ENCODE measurements around the gene ABCA7. TPM values are rescaled to one million over a fixed set of nuclear protein-coding genes. Genes with fewer than 3 reads are reported as not detected.
"Not testable (repeated sequence)": the region's sequence is repeated elsewhere in the genome, so short reads cannot be mapped to it uniquely, and the experiment has no call there.

The ABCA7 gene
- polyA plus RNA-seq, 4 donors: 6.2 to 8.9 (median 7.6) TPM

DNA sequence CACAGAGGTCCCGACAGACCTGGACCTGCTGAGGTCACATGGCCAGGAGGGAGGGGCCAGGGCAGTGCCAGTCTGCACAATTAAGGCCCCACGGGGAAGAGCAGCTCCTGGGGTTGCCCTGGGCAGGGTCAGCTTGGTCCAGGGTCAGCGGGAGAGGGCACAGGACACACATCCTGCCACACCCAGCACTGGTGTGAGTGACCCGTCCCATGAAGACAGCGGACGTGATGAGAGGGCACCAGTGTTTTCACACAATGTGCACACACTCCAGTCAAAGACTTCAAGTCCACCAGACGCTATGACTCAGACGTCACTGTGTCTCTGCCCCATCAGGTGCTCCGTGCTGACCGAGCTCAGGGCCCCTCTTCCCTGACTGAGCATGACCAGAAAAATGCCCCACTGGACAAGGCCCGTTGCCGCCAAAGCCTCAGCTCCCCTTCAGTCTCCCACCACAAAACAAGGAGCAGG is 23.2 kb upstream of the ABCA7 start:
- DNase-seq (ENCODE audit: low read depth in 4 of 4, low spot score in 3 of 4): no peak

DNA sequence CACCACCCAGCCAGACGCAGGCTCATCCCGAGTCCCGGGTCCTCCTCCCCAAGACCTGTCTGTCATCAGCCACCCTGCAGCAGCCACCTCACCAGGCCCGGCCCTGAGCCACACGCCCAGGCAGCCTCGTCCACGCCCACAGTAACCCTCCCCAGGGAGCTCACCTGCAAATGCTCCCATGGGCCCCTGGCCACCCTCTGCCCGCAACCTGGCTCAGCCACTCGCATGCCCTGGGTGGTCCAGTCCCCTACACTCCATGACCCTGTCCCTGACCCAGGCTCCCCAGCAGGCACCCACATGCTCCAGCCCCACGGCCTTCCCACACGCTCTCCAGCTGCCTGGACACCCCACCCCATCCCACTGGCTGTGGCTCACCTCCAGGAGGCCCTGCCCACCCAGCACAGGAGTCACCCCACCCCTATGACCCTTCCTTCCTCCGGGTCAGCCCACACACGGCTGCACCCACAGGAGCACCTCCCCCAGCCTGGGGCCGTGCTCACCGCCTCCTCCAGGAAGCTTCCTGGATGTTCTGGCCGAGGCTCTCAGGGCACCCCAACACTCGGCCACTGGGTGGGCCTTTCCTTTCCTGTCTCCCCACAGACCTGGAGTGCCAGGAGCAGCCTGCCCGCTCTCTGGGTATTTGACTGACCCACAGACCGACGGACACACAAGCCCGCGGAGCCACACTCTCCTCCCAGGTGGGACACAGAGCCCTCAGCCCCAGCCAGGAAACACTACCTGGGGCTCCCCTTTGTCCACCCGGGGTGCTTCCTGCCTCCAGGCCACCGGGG is 22.6 kb upstream of the ABCA7 start:
- DNase-seq (ENCODE audit: low read depth in 4 of 4, low spot score in 3 of 4): no peak

DNA sequence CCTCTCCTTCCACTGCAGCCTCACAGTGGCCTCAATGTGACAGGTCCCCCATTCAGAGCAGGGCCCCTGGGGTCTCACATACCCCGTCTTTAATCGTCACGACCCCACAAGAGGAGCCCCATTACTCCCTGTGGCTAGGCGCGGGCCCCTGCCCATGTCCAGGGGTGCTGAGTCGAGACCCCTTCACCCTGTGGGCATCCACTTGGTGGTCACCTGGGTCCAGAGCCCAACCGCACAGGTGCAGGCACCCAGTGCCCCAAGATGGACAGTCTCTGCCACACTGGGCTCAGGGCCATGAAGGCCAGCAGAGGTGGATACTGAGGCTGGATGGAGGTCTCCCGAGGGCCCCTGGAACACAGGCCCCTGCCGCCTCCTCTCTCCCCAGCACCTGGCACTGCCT is 22.0 kb upstream of the ABCA7 start:
- DNase-seq (ENCODE audit: low read depth in 4 of 4, low spot score in 3 of 4): no peak

DNA sequence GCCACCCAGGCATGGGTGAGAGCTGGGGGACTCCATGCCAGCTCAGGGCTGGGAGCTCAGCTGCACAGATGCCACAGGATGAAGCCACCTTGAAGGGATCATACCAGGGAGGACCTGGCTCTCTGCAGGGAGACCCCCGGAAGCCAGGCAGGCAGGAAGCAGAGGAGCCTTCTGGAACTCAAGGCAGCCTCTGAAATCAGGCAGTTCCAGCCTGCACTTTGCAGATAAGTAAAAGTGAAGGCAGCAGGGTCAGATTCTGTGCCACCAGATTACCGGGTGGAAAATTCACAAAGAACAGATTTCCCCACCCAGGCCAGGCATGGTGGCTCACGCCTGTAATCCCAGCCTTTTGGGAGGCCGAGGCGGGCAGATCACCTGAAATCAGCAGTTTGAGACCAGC is 21.5 kb upstream of the ABCA7 start:
- no peak for DNase-seq (ENCODE audit: low read depth in 4 of 4, low spot score in 3 of 4)

DNA sequence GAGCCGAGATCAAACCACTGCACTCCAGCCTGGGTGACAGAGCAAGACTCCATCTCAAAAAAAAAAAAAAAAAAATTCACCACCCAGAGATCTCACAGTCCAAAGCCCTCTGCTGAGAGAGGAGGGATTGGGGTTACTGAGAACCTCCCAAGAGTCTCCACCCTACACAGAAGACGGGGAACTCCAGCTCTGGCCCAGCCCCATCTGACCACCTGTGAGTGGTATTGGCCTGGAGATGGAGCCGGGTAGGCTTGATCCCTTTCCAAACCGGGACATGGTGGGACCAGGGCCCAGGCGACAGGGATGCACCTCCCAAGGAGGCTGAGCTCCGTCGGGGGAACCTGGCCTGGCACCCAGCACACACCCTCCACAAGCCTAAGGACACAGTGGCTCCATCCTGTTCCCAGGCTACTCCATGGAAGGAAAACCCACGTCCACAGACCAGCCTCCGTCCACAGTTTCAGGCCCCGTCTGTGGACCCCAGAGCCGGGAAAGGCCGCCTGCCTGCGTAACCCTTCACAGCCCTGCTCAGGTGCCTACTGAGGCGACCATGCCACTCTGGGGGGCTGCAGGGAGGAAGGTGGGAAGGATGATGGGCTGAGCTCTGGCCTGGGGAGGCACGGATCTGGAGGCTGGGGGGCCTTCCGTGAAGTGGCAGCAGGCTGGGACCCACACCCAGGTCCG is 20.8 kb upstream of the ABCA7 start:
- DNase-seq (ENCODE audit: low read depth in 4 of 4, low spot score in 3 of 4): no peak

DNA sequence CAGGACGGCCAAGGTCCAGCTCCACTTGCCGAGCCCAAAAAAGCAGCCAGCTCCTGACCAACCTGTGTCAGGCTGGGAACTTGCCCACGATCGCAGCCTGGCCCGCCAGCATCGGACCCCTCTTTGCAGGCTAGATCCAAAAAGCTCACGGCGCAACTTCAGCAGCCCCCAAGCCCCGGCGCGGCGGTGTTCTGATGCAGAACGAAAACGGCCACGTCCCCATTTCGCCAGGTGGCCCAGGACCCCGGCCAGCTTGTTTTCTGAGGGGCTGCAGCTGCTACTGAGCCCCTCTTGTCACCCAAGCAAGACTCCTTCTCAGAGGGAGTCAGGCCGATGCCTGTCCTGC is 20.3 kb upstream of the ABCA7 start:
- DNase-seq (ENCODE audit: low read depth in 4 of 4, low spot score in 3 of 4): no peak

DNA sequence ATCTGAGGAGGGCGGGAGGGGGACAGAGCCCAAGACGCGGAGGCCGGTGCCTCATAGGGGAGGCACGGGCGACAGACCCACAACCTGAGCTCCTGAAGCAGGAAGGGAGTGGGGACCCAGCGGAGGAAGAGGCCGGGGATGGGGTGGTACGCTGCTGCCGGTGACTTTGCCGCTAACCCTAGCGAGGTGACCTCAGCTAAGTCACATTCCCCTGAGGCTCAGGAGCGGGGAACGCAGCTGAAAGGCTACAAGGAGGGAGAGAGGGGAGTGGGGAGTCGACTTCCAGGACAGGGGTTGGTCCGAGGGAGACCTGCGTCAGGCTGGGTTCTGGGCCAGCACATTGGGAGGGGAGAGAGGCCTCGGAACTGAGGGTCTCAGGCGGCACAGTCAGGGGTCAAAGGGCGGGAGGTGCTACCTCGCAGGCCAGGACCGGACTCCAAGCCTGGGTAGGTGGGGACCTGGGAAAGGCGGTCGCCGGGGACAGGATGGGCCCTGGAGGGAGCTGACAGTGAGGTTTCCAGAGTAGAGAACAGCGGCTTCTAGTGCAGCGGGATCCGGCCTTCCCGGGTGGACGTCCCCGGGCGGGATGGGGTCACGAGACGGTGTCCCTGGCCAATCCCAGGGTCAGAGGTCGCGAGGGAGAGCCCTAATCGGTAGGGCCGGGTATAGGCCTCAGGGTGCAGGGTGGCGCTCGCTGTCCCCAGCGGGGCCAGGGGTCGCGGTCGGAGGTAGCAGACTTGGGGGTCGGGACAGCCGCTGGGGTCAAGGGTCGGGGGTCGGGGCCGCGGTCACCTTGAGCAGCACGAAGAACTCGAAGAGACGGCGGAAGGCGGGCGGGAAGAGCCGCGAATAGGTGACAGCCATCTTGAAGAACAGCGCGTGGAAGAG is 19.7 kb upstream of the ABCA7 start:
- DNase-seq (ENCODE audit: low read depth in 4 of 4, low spot score in 3 of 4): no peak

DNA sequence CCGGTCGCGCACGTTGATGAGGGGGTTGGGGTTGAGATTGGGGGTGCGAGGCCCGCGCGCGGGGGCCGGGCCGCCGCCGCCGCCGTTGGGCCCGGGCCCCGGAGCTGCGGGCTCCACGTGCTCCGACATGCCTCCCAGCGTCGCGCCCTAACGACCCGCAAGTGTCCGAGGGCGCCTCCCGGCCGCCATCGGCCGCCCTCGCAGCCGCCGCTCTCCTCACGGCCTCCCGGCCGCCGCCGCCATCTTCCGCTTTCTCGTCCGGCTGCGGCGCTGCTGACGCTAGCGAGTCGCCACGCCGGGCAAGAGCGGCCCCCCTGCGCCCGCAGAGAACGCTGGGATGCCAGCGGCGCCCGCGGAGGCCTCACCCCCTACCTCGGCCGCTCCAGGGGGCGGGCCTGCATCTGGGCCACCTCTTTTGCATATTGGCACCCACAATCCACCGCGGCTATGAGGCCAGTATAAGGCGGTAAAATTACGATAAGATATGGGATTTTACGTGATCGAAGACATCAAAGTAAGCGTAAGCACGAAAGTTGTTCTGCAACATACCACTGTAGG is 19.0 kb upstream of the ABCA7 start, which contains the start of gene TMEM259:
TSS of gene TMEM259 (minus strand) at position 256 of the 558 bp plus-strand sequence. CDS start at position 129, 127 bp downstream.
- peak; percentile 90 to 96 (median 94) for DNase-seq (ENCODE audit: low read depth in 4 of 4, low spot score in 3 of 4)

DNA sequence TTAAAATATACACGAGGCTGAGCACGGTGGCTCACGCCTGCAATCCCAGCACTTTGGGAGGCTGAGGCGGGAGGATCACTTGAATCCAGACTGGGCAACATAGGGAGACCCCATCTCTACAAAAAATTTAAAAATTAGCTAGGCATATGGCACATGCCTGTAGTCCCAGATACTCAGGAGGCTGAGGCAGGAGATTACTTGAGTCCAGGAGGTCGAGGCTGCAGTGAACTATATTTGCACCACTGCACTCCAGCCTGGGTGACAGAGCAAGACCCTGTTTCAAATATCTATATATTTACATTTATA is 16.1 kb upstream of the ABCA7 start:
- not testable (repeated sequence) for DNase-seq (ENCODE audit: low read depth in 4 of 4, low spot score in 3 of 4)

DNA sequence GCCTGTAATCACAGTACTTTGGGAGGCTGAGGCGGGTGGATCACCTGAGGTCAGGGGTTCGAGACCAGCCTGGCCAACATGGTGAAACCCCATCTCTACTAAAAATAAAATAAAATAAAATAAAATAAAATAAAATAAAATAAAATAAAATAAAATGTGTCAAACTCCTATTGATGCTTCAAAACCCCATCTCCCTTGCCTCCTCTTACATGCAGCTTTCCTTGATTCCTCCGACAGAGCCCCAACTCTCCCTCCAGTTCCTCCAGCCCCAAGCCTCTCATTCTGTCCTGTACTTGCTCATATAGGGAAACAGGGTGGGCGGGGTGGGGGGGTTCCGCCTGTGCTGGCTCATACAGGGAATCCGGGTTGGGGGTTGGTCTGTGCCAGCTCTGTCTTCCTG is 14.8 kb upstream of the ABCA7 start:
- DNase-seq (ENCODE audit: low read depth in 4 of 4, low spot score in 3 of 4): not testable (repeated sequence)

DNA sequence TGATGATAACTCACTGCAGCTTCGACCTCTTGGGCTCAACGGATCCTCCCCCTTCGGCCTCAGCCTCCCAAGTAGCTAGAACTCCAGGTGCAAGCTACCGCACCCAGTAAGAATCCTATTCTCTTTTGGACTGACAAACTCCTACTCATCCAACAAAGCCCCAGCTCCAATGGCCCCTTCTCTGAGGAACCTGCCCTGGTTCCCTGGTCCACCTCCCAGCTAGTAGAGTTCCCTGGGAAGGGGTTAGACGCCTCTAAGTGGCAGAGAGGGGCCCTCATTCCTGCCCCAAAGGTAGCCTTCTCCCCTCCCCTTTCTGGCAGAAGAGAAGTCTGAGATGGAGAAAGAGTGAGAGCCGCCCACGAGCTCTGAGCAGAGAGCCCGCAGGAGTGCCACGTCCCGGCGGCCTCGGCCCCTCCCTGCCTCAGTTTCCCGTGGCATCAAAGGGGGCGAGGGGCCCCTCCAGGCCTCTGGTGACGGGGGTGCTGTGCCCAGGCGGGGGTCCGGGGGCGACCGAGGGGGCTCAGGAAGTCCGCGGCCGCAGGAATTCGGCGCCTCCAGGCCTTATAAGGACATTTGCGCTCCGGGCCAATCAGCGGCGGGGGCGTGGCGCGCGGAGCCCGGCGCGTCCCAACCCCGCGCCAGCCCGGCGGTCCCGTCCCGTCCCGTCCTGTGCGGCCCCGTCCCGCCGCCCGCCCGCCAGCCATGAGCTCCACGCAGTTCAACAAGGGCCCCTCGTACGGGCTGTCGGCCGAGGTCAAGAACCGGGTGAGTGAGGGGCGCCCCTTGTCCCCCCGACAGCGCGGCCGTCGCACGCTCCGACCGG is 13.7 kb upstream of the ABCA7 start, which contains the start of gene CNN2:
TSS of gene CNN2 (plus strand) at position 649 of the 823 bp plus-strand sequence. CDS start at position 703, 54 bp downstream.
- DNase-seq (ENCODE audit: low read depth in 4 of 4, low spot score in 3 of 4): peak in 2 of 4 donors; percentile 63 to 73

DNA sequence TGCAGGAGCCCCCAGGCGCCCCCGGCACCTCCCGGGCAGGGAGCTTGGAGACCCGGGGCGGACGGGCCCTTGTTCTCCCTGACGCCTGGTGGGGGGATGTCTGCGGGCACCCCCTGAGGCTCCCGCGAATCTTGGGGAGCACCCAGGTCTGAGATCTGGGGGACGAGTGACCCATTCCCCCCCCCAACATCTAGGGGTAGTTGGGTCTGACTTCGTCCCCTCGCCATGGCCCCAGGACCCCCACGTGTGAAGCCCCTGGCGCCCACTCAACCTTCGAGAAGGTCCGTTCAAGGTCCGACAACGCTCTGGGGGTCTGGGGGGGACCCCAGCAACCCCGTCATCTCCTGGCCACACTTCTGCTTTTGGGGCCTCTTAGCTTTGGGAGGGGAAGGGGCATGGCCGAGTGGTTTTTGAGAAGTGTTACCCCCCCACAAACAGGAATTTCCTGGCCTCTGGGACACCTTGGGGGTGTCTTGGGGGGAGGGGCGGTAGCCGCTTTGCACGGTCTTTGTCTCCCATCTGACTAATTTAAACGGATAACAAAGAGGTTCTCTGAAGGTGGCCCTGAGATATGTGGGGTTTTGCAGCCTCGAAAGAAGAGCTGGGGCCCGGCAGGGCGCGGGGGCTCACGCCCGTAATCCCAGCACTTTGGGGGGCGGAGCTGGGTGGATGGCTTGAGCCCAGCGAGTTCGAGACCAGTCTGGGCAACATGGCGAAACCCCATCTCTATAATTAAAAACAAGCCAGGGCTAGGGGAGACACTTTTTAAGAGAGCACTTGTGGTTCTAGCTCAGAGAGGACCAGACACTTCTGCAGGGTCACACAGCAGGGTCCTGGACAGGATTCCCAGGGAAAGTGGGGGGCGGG is 12.9 kb upstream of the ABCA7 start:
- DNase-seq (ENCODE audit: low read depth in 4 of 4, low spot score in 3 of 4): no peak

DNA sequence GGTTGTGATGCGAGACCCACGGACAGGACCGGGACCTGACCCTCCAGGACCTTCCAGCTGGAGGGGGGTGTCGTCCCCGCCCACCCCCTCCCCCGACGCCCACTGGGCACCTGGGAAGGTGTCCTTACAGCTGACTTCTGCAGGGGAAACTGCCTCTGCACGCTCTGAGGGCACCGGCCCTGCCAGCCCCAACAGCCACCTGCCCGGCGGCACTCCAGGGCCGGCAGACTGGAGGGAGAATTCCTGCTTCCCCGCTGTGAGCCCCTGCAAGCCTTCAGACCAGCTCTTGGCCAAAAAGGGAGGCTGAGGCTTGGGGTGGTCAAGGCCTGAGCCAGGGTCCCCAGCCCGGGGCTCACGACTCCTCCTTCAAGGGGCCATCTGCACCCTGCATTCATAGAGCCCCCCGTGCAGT is 12.3 kb upstream of the ABCA7 start:
- DNase-seq (ENCODE audit: low read depth in 4 of 4, low spot score in 3 of 4): no peak

DNA sequence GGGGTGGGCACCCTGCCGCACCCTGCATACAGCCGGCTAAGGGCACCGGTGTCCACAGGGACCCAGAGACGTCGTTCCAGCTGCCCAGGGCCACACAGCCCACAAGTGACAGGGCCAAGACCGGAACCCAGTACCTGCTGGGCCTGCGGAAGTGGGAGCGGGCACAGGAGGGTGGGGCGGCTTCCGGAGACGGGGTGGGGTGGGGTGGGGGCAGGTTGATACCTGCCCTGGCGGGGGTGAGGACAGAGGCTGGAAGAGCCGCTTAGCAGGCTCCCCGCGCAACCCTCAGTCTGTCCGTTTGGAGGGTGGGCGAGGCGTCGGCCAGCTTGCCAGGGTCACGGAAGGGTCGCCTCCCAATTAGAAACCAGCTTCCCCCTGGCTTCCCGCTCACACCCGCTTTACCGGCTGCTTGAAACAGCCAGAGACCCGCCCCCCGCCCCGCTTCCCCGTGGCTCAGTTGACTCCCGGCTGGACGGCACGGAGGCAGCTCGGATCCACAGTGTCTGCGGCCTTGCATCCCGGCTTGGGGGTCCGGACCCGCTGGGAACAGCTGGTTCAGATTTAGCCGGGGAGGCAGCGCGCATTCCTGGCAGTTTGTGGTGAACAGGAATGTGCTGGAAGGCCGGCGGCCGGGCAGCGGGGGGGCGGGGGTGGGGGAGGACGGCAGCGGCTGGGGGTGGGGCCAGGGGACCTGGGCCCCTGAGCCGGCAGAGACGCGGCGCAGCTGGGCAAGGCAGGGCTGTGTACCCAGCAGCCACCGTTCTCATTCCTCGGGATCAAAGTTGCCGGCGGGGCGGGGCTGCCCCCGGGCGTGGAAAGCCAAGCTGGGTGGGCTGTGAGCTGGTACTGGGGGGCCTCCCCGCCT is 11.6 kb upstream of the ABCA7 start:
- peak in 3 of 4 donors; percentile 71 to 74 (median 72) for DNase-seq (ENCODE audit: low read depth in 4 of 4, low spot score in 3 of 4)

DNA sequence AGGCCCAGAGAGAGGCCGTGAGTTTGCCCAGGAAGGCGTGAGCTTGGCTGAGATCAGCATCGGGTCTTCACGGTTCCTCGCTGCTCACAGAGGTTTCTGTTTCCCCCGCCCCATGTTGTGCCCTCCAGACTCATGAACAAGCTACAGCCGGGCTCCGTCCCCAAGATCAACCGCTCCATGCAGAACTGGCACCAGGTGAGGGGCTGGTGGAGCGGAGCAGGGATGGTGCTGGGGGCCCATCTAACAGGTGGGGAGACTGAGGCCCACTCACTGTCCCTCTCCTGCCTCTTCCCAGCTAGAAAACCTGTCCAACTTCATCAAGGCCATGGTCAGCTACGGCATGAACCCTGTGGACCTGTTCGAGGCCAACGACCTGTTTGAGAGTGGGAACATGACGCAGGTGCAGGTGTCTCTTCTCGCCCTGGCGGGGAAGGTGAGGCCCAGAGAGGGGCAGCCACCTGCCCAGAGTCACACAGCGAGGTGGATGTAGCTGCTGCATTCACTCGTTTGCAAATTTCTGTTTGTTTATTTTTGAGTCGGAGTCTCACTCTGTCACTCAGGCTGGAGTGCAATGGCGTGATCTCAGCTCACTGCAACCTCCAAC is 7.5 kb upstream of the ABCA7 start:
- DNase-seq (ENCODE audit: low read depth in 4 of 4, low spot score in 3 of 4): no peak

DNA sequence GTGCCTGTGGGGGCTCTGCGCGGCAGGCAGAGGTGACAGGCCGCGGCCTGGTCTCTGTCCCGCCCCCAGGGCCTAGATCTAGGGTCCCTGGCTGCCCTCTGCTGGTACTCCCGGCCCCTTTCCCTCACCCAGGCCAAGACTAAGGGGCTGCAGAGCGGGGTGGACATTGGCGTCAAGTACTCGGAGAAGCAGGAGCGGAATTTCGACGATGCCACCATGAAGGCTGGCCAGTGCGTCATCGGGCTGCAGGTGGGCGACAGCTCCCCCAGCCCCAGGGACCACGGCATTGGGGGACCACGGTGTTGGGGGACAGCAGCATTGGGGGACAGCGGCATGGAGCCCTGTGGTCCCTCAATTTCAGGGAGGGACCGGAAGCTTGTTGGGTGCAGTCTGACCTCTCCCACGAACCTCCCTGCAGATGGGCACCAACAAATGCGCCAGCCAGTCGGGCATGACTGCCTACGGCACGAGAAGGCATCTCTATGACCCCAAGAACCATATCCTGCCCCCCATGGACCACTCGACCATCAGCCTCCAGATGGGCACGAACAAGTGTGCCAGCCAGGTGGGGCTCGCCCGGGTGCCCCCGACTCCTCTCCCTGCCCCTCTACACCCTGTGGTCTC is 3.8 kb upstream of the ABCA7 start:
- no peak for DNase-seq (ENCODE audit: low read depth in 4 of 4, low spot score in 3 of 4)

DNA sequence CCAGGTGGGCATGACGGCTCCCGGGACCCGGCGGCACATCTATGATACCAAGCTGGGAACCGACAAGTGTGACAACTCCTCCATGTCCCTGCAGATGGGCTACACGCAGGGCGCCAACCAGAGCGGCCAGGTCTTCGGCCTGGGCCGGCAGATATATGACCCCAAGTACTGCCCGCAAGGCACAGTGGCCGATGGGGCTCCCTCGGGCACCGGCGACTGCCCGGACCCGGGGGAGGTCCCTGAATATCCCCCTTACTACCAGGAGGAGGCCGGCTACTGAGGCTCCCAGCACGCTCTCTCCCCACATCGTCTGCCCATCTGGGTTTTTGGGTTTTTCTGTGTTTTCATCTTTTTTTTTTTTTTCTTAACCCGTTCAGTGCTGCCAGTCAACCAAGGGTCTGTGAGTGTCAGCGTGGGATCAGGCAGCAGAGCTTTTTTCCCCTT is 2.3 kb upstream of the ABCA7 start:
- no peak for DNase-seq (ENCODE audit: low read depth in 4 of 4, low spot score in 3 of 4)
